OCI-LY1 (cell line): ENCODE results near the gene CPT1B.
"Not testable (repeated sequence)": the region's sequence is repeated elsewhere in the genome, so short reads cannot be mapped to it uniquely, and the experiment has no call there.

Source experiments
- CTCF ChIP-seq: fragments of 200-600 bp; sonication (generic), shearing (Covaris generic); IDR thresholded peaks from 2 replicates; pipeline ENCODE4 v1.5.1; 2017; ENCODE audit warnings: mild to moderate bottlenecking, antibody characterized with exemption, low read length, moderate library complexity, mixed read lengths
- EZH2 ChIP-seq: fragments of 200-600 bp; sonication (generic), shearing (Covaris generic); IDR thresholded peaks from 2 replicates; pipeline ENCODE4 v1.8.0; 2017; ENCODE audit warnings: borderline replicate concordance, mixed run types, mild to moderate bottlenecking, antibody characterized with exemption, low read length, moderate library complexity, mixed read lengths

- not testable (repeated sequence) for TF ChIP-seq EZH2, CTCF
Measured at GRCh38 chr22:50541667-50542026, 36.6 kb downstream of the CPT1B start.
